ENCODE data around the gene CDY1. TPM values are rescaled to one million over a fixed set of nuclear protein-coding genes. Genes with fewer than 3 reads are reported as not detected.
"Not testable (repeated sequence)": the region's sequence is repeated elsewhere in the genome, so short reads cannot be mapped to it uniquely, and the experiment has no call there.

CDY1 gene
- polyA plus RNA-seq, result not detected in 2 replicates
- not detected in 2 replicates for polyA minus RNA-seq

- H3K27me3 ChIP-seq (ENCODE audit: insufficient read depth, low read depth, low read length); H3K36me3 ChIP-seq (ENCODE audit: insufficient read depth, low read length); H3K4me3 ChIP-seq (ENCODE audit: low read length); H3K27ac ChIP-seq (ENCODE audit: low read length); H3K9me2 ChIP-seq (ENCODE audit: insufficient read depth, low read length); H4K20me1 ChIP-seq (ENCODE audit: insufficient read depth); H3K9me3 ChIP-seq (ENCODE audit: low read length); H2AFZ ChIP-seq (ENCODE audit: low read depth, low read length); H3F3A ChIP-seq (ENCODE audit: insufficient read depth, low read length, poor library complexity, severe bottlenecking); H3K4me2 ChIP-seq (ENCODE audit: low read length); H3K9ac ChIP-seq (ENCODE audit: low read length); H3K79me2 ChIP-seq (replicated peaks; ENCODE audit: insufficient read depth, low read length): not testable (repeated sequence)
These were observed at the start of gene CDY1 for GRCh38 chrY:25621817-25622216. Gene CDY1, plus strand, starts transcription at chrY:25622117. Its CDS starts 326 bp downstream, at chrY:25622443.

GRCh38 chrY:25593336-25593735 lies 28.6 kb upstream of the CDY1 start:
- not testable (repeated sequence) for H3K9me3 ChIP-seq (ENCODE audit: low read length); H3K36me3 ChIP-seq (ENCODE audit: insufficient read depth, low read length); H3K9ac ChIP-seq (ENCODE audit: low read length); H3K27me3 ChIP-seq (ENCODE audit: insufficient read depth, low read depth, low read length); H3K4me2 ChIP-seq (ENCODE audit: low read length); H3K9me2 ChIP-seq (ENCODE audit: insufficient read depth, low read length); H3F3A ChIP-seq (ENCODE audit: insufficient read depth, low read length, poor library complexity, severe bottlenecking); H3K79me2 ChIP-seq (replicated peaks; ENCODE audit: insufficient read depth, low read length); H3K4me3 ChIP-seq (ENCODE audit: low read length); H2AFZ ChIP-seq (ENCODE audit: low read depth, low read length); H4K20me1 ChIP-seq (ENCODE audit: insufficient read depth); H3K27ac ChIP-seq (ENCODE audit: low read length)

GRCh38 chrY:25620209-25620608 lies 1.7 kb upstream of the CDY1 start:
- not testable (repeated sequence) for H3K9ac ChIP-seq (ENCODE audit: low read length); H3K36me3 ChIP-seq (ENCODE audit: insufficient read depth, low read length); H4K20me1 ChIP-seq (ENCODE audit: insufficient read depth); H3K9me2 ChIP-seq (ENCODE audit: insufficient read depth, low read length); H3K9me3 ChIP-seq (ENCODE audit: low read length); H2AFZ ChIP-seq (ENCODE audit: low read depth, low read length); H3K27me3 ChIP-seq (ENCODE audit: insufficient read depth, low read depth, low read length); H3K79me2 ChIP-seq (replicated peaks; ENCODE audit: insufficient read depth, low read length); H3K4me2 ChIP-seq (ENCODE audit: low read length); H3F3A ChIP-seq (ENCODE audit: insufficient read depth, low read length, poor library complexity, severe bottlenecking); H3K4me3 ChIP-seq (ENCODE audit: low read length); H3K27ac ChIP-seq (ENCODE audit: low read length)

GRCh38 chrY:25626524-25626923 lies 4.6 kb downstream of the CDY1 start:
- H3K9me3 ChIP-seq (ENCODE audit: low read length); H4K20me1 ChIP-seq (ENCODE audit: insufficient read depth); H3K4me3 ChIP-seq (ENCODE audit: low read length); H3K27ac ChIP-seq (ENCODE audit: low read length); H3K4me2 ChIP-seq (ENCODE audit: low read length); H3K36me3 ChIP-seq (ENCODE audit: insufficient read depth, low read length); H3K79me2 ChIP-seq (replicated peaks; ENCODE audit: insufficient read depth, low read length); H3K9me2 ChIP-seq (ENCODE audit: insufficient read depth, low read length); H3K9ac ChIP-seq (ENCODE audit: low read length); H2AFZ ChIP-seq (ENCODE audit: low read depth, low read length); H3F3A ChIP-seq (ENCODE audit: insufficient read depth, low read length, poor library complexity, severe bottlenecking); H3K27me3 ChIP-seq (ENCODE audit: insufficient read depth, low read depth, low read length): not testable (repeated sequence)

- H3K79me2 ChIP-seq (replicated peaks; ENCODE audit: insufficient read depth, low read length); H3K4me3 ChIP-seq (ENCODE audit: low read length); H4K20me1 ChIP-seq (ENCODE audit: insufficient read depth); H3K4me2 ChIP-seq (ENCODE audit: low read length); H3K9me3 ChIP-seq (ENCODE audit: low read length); H3F3A ChIP-seq (ENCODE audit: insufficient read depth, low read length, poor library complexity, severe bottlenecking); H3K27ac ChIP-seq (ENCODE audit: low read length); H3K9me2 ChIP-seq (ENCODE audit: insufficient read depth, low read length); H2AFZ ChIP-seq (ENCODE audit: low read depth, low read length); H3K27me3 ChIP-seq (ENCODE audit: insufficient read depth, low read depth, low read length); H3K9ac ChIP-seq (ENCODE audit: low read length); H3K36me3 ChIP-seq (ENCODE audit: insufficient read depth, low read length): not testable (repeated sequence)
These were observed 8.6 kb downstream of the CDY1 start for GRCh38 chrY:25630383-25631112.

- not testable (repeated sequence) for H3K4me3 ChIP-seq (ENCODE audit: low read length); H3K4me2 ChIP-seq (ENCODE audit: low read length); H3K27ac ChIP-seq (ENCODE audit: low read length); H3K9me2 ChIP-seq (ENCODE audit: insufficient read depth, low read length); H3K9ac ChIP-seq (ENCODE audit: low read length); H2AFZ ChIP-seq (ENCODE audit: low read depth, low read length); H3K79me2 ChIP-seq (replicated peaks; ENCODE audit: insufficient read depth, low read length); H3K27me3 ChIP-seq (ENCODE audit: insufficient read depth, low read depth, low read length); H3K9me3 ChIP-seq (ENCODE audit: low read length); H3F3A ChIP-seq (ENCODE audit: insufficient read depth, low read length, poor library complexity, severe bottlenecking); H3K36me3 ChIP-seq (ENCODE audit: insufficient read depth, low read length); H4K20me1 ChIP-seq (ENCODE audit: insufficient read depth)
These were observed 17.9 kb downstream of the CDY1 start for GRCh38 chrY:25639852-25640251.

- H3K27ac ChIP-seq (ENCODE audit: low read length); H4K20me1 ChIP-seq (ENCODE audit: insufficient read depth); H3K4me2 ChIP-seq (ENCODE audit: low read length); H3K9me2 ChIP-seq (ENCODE audit: insufficient read depth, low read length); H3K79me2 ChIP-seq (replicated peaks; ENCODE audit: insufficient read depth, low read length); H2AFZ ChIP-seq (ENCODE audit: low read depth, low read length); H3F3A ChIP-seq (ENCODE audit: insufficient read depth, low read length, poor library complexity, severe bottlenecking); H3K27me3 ChIP-seq (ENCODE audit: insufficient read depth, low read depth, low read length); H3K36me3 ChIP-seq (ENCODE audit: insufficient read depth, low read length); H3K4me3 ChIP-seq (ENCODE audit: low read length); H3K9ac ChIP-seq (ENCODE audit: low read length); H3K9me3 ChIP-seq (ENCODE audit: low read length): not testable (repeated sequence)
These were observed 21.4 kb downstream of the CDY1 start for GRCh38 chrY:25643024-25643915.
